SK-N-SH (cell line): Measurements from ENCODE around the gene ADAD2. TPM values are rescaled to one million over a fixed set of nuclear protein-coding genes. Genes with fewer than 3 reads are reported as not detected.

Experiments used
- CTCF ChIA-PET: fragments of 300-600, 350-600 bp; formaldehyde crosslinking; extraction: SDS; loops from one replicate; lab custom pipeline; 2021; lab: Yijun Ruan, JAX
- POLR2A ChIA-PET: fragments of 350-600 bp; sonication (Branson Sonifier 250); formaldehyde crosslinking; extraction: SDS; loops from one replicate; lab custom pipeline; 2020; ENCODE audit warnings: antibody characterized with exemption, inconsistent platforms; lab: Yijun Ruan, JAX
- DNase-seq: peaks from one replicate; pipeline ENCODE4 v3.0.0; 2012
- H2AFZ ChIP-seq: fragments of 200-600 bp; sonication (generic); 2 replicates; pipeline ENCODE4 v1.8.1; 2016; ENCODE audit warnings: antibody characterized with exemption, mild to moderate bottlenecking, low read depth
- H3F3A ChIP-seq: fragments of 200-600 bp; sonication (generic); replicated peaks from 2 replicates; pipeline ENCODE3; 2016; ENCODE audit warnings: antibody characterized with exemption, mild to moderate bottlenecking; ENCODE audit not compliant: insufficient read depth
- H3K27ac ChIP-seq, 2 experiments: fragments of 200-500 bp in 1 of 2; fragments of 200-600 bp in 1 of 2; sonication (Bioruptor generic) in 1 of 2; sonication (generic), shearing (Covaris generic) in 1 of 2; 2 replicates each; pipeline versions ENCODE4 v1.5.1 to v1.6.1; 2014 to 2016; ENCODE audit warnings: low read depth in 2 of 2, inconsistent platforms in 1 of 2, low read length in 1 of 2, mild to moderate bottlenecking in 1 of 2, mixed read lengths in 1 of 2
- H3K27me3 ChIP-seq: fragments of 200-600 bp; sonication (generic), shearing (Covaris generic); 2 replicates; pipeline ENCODE4 v1.6.1; 2016; ENCODE audit warnings: mixed run types; ENCODE audit not compliant: insufficient read depth
- H3K36me3 ChIP-seq, 2 experiments: fragments of 200-500 bp in 1 of 2; fragments of 200-600 bp in 1 of 2; sonication (Bioruptor generic) in 1 of 2; sonication (generic) in 1 of 2; replicated peaks in 1 of 2; 2 replicates each; pipeline versions ENCODE3 to v1.5.1; 2014 to 2016; ENCODE audit warnings: low read length in 1 of 2, mild to moderate bottlenecking in 1 of 2; ENCODE audit not compliant: insufficient read depth in 2 of 2, control insufficient read depth in 1 of 2
- H3K4me1 ChIP-seq, 2 experiments: fragments of 200-500 bp in 1 of 2; fragments of 200-600 bp in 1 of 2; sonication (Bioruptor generic) in 1 of 2; sonication (generic), shearing (Covaris generic) in 1 of 2; 2 replicates each; pipeline versions ENCODE4 v1.5.1 to v1.6.1; 2014 to 2016; ENCODE audit warnings: low read depth in 1 of 2, low read length in 1 of 2, mixed run types in 1 of 2; ENCODE audit not compliant: insufficient read depth in 2 of 2, control insufficient read depth in 1 of 2
- H3K4me2 ChIP-seq: fragments of 200-600 bp; sonication (generic), shearing (Covaris generic); 2 replicates; pipeline ENCODE4 v1.6.1; 2017; ENCODE audit warnings: mixed run types
- H3K4me3 ChIP-seq, 2 experiments: fragments of 200-500 bp in 1 of 2; fragments of 200-600 bp in 1 of 2; sonication (Bioruptor generic) in 1 of 2; sonication (generic), shearing (Covaris generic) in 1 of 2; 2 replicates each; pipeline versions ENCODE4 v1.5.1 to v1.8.1; 2014 to 2016; ENCODE audit warnings: low read depth in 2 of 2, inconsistent platforms in 1 of 2, low read length in 1 of 2, mild to moderate bottlenecking in 1 of 2, mixed read lengths in 1 of 2, moderate library complexity in 1 of 2
- H3K79me2 ChIP-seq: fragments of 200-600 bp; sonication (generic); 2 replicates; pipeline ENCODE4 v1.8.1; 2017; ENCODE audit warnings: mild to moderate bottlenecking; ENCODE audit not compliant: insufficient read depth
- H3K9ac ChIP-seq: fragments of 200-600 bp; sonication (generic); 2 replicates; pipeline ENCODE4 v1.6.1; 2017; ENCODE audit warnings: mixed run types
- H3K9me2 ChIP-seq: fragments of 200-600 bp; sonication (generic); 2 replicates; pipeline ENCODE4 v1.6.1; 2017; ENCODE audit warnings: mixed run types
- H3K9me3 ChIP-seq: fragments of 200-600 bp; sonication (generic); 2 replicates; pipeline ENCODE4 v1.6.1; 2017; ENCODE audit warnings: mixed run types, mild to moderate bottlenecking, moderate library complexity
- H4K20me1 ChIP-seq: fragments of 200-600 bp; sonication (generic); 2 replicates; pipeline ENCODE4 v1.6.1; 2017; ENCODE audit warnings: mild to moderate bottlenecking, mixed run types; ENCODE audit not compliant: insufficient read depth
- CHD2 ChIP-seq: fragments of 150-350 bp; IDR thresholded peaks from 2 replicates; pipeline ENCODE4 v1.6.1; 2018; ENCODE audit warnings: low read length; ENCODE audit not compliant: partially characterized antibody
- ELF1 ChIP-seq: IDR thresholded peaks from 2 replicates; pipeline ENCODE4 v1.4.0; 2012
- EP300 ChIP-seq, 2 experiments: IDR thresholded peaks; 2 replicates each; pipeline versions ENCODE4 v1.4.0 to v1.6.1; 2012; ENCODE audit warnings: borderline replicate concordance in 1 of 2, low read depth in 1 of 2, low read length in 1 of 2
- GABPA ChIP-seq: IDR thresholded peaks from 2 replicates; pipeline ENCODE4 v1.4.0; 2012; ENCODE audit warnings: low read depth, mild to moderate bottlenecking
- JUND ChIP-seq: IDR thresholded peaks from 2 replicates; pipeline ENCODE4 v1.4.0; 2012
- MEF2A ChIP-seq: IDR thresholded peaks from 2 replicates; pipeline ENCODE4 v1.4.0; 2012; ENCODE audit warnings: low read depth, borderline replicate concordance
- NFIC ChIP-seq: IDR thresholded peaks from 2 replicates; pipeline ENCODE4 v1.4.0; 2012; ENCODE audit warnings: borderline replicate concordance
- NRF1 ChIP-seq: IDR thresholded peaks from 2 replicates; pipeline ENCODE4 v1.6.1; 2012; ENCODE audit warnings: low read depth, mild to moderate bottlenecking, low read length
- POLR2AphosphoS5 ChIP-seq: IDR thresholded peaks from 2 replicates; pipeline ENCODE4 v1.6.1; 2012; ENCODE audit warnings: low read depth, low read length
- RXRA ChIP-seq: IDR thresholded peaks from 2 replicates; pipeline ENCODE4 v1.4.0; 2012; ENCODE audit warnings: low read depth, mild to moderate bottlenecking, borderline replicate concordance
- SMC3 ChIP-seq: IDR thresholded peaks from 2 replicates; pipeline ENCODE4 v1.6.1; 2012; ENCODE audit warnings: low read depth, low read length, improper control_type of control experiment
- TAF1 ChIP-seq: IDR thresholded peaks from 2 replicates; pipeline ENCODE4 v1.6.1; 2012; ENCODE audit warnings: low read depth, mild to moderate bottlenecking, low read length, moderate library complexity, borderline replicate concordance
- TEAD4 ChIP-seq: IDR thresholded peaks from 2 replicates; pipeline ENCODE4 v1.4.0; 2012; ENCODE audit warnings: mild to moderate bottlenecking, borderline replicate concordance; ENCODE audit not compliant: insufficient read depth
- WGBS: methylation state at CpG from one replicate; pipeline ENCODE4 v1.1.6; 2017; ENCODE audit warnings: low lambda C conversion rate; 5-methylcytosine and 5-hydroxymethylcytosine counted together
- polyA plus RNA-seq, 3 experiments: library from polyadenylated mRNA; depleted of rRNA; stranded (reverse); fragments of >200 nt; gene quantifications; 2 replicates each; pipeline ENCODE4 v1.2.3, GENCODE V29; 2012
- TF ChIP-seq, protein P1 (sequence below): IDR thresholded peaks from 2 replicates; pipeline ENCODE4; 2012
- TF ChIP-seq, protein P2 (sequence below): IDR thresholded peaks from 2 replicates; pipeline ENCODE4 v1.4.0; 2012; ENCODE audit warnings: low read depth, borderline replicate concordance
- TF ChIP-seq, protein P3 (sequence below): IDR thresholded peaks from 2 replicates; pipeline ENCODE4 v1.4.0; 2012; ENCODE audit warnings: low read depth
- TF ChIP-seq, protein P4 (sequence below): IDR thresholded peaks from 2 replicates; pipeline ENCODE4 v1.6.1; 2012; ENCODE audit warnings: mild to moderate bottlenecking, low read depth, low read length, moderate library complexity

The ADAD2 gene
- polyA plus RNA-seq, 1 of the 3 experiments (the other 2 are of a cell fraction): not detected

DNA sequence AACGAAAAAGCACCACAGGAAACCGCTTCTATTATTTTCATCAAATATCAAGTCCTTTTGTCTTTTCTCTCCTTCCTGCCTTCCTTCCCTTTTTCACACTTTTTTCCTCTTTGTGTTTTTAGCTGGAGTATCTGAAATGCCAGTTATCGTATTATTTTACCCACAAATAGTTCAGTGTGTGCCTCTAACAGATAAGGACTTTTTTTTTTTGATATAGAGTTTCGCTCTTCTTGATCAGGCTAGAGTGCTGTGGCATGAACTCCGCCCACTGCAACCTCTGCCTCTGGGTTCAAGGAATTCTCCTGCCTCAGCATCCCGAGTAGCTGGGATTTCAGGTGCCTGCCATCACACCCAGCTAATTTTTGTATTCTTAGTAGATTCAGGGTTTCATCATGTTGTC lies 35.2 kb upstream of the ADAD2 start:
- H3K4me3 ChIP-seq: no peak overlapping the region
- H2AFZ ChIP-seq: no peak overlapping the region
- H3K79me2 ChIP-seq: no peaks in the 10 kb centered on the region
- CTCF ChIA-PET: interaction anchor here (1.2 to 2.2 kb wide), 2 partner anchors 18 to 31 kb away, joined by 4 to 6 read pairs; partner anchors contain the start of gene TAF1C
- H3K9ac ChIP-seq: no peak overlapping the region
- no peak overlapping the region for H3K27ac ChIP-seq
- no peaks in the 10 kb centered on the region for H4K20me1 ChIP-seq
- H3K36me3 ChIP-seq: no peaks in the 10 kb centered on the region
- 76% methylated on average over 6 of the region's 6 CpGs for WGBS
- H3F3A ChIP-seq: peaks cover 3% of the 10 kb centered on the region
- peaks cover 0 to 2% of the 10 kb centered on the region in 2 experiments; a peak in 1 of 4 replicates for H3K4me1 ChIP-seq
- DNase-seq: no peak
- TF ChIP-seq, protein P1, sequence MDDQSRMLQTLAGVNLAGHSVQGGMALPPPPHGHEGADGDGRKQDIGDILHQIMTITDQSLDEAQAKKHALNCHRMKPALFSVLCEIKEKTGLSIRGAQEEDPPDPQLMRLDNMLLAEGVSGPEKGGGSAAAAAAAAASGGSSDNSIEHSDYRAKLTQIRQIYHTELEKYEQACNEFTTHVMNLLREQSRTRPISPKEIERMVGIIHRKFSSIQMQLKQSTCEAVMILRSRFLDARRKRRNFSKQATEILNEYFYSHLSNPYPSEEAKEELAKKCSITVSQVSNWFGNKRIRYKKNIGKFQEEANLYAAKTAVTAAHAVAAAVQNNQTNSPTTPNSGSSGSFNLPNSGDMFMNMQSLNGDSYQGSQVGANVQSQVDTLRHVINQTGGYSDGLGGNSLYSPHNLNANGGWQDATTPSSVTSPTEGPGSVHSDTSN: no peak
- TF ChIP-seq GABPA: no peak
- no peak for TF ChIP-seq MEF2A
- TF ChIP-seq, protein P2, sequence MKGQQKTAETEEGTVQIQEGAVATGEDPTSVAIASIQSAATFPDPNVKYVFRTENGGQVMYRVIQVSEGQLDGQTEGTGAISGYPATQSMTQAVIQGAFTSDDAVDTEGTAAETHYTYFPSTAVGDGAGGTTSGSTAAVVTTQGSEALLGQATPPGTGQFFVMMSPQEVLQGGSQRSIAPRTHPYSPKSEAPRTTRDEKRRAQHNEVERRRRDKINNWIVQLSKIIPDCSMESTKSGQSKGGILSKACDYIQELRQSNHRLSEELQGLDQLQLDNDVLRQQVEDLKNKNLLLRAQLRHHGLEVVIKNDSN: no peak
- TF ChIP-seq RXRA: no peak
- TF ChIP-seq NFIC: no peak
- TF ChIP-seq, protein P3, sequence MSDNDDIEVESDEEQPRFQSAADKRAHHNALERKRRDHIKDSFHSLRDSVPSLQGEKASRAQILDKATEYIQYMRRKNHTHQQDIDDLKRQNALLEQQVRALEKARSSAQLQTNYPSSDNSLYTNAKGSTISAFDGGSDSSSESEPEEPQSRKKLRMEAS: no peak
- no peak for TF ChIP-seq EP300 (IDR thresholded peaks at IDR 0.05; ENCODE audit: borderline replicate concordance in 1 of 2, low read depth in 1 of 2, low read length in 1 of 2)
- no peak for TF ChIP-seq SMC3
- no peak for TF ChIP-seq JUND
- TF ChIP-seq, protein P4, sequence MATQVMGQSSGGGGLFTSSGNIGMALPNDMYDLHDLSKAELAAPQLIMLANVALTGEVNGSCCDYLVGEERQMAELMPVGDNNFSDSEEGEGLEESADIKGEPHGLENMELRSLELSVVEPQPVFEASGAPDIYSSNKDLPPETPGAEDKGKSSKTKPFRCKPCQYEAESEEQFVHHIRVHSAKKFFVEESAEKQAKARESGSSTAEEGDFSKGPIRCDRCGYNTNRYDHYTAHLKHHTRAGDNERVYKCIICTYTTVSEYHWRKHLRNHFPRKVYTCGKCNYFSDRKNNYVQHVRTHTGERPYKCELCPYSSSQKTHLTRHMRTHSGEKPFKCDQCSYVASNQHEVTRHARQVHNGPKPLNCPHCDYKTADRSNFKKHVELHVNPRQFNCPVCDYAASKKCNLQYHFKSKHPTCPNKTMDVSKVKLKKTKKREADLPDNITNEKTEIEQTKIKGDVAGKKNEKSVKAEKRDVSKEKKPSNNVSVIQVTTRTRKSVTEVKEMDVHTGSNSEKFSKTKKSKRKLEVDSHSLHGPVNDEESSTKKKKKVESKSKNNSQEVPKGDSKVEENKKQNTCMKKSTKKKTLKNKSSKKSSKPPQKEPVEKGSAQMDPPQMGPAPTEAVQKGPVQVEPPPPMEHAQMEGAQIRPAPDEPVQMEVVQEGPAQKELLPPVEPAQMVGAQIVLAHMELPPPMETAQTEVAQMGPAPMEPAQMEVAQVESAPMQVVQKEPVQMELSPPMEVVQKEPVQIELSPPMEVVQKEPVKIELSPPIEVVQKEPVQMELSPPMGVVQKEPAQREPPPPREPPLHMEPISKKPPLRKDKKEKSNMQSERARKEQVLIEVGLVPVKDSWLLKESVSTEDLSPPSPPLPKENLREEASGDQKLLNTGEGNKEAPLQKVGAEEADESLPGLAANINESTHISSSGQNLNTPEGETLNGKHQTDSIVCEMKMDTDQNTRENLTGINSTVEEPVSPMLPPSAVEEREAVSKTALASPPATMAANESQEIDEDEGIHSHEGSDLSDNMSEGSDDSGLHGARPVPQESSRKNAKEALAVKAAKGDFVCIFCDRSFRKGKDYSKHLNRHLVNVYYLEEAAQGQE: no peak
- no peak for TF ChIP-seq CHD2
- TF ChIP-seq, all 33 proteins: peak for 0
- POLR2A ChIA-PET: no interaction called here
- no peaks in the 10 kb centered on the region for H3K9me2 ChIP-seq
- no peaks in the 10 kb centered on the region for H3K9me3 ChIP-seq
- no peaks in the 10 kb centered on the region for H3K27me3 ChIP-seq
- no peak overlapping the region for H3K4me2 ChIP-seq

DNA sequence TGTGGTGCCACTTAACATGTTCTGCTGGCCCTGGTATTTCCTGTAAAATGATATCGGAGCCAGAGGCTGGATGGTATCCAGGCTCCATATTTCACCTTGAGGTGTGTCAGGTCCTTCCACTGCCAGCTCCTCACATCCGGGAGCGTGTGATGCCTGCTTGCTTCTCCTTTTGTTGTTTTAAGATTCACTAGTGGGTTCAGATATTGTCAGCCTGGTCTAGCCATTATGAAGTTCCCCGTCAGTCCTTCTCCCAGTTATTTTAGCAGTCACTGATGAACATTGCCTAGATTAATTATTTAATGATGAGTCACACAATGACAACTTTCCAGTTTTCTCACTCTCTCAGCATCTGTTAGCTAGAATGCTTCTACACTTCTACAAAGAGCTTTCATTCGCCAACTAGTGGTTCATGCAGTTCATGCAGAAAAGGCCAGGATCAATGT lies 34.6 kb upstream of the ADAD2 start:
- Histone ChIP-seq H3K4me2 (no peak overlapping the region), H3K4me3 (no peak overlapping the region), H3K27me3 (no peaks in the 10 kb centered on the region), H3K79me2 (no peaks in the 10 kb centered on the region), H2AFZ (no peak overlapping the region), H3K4me1 (peaks cover 0 to 2% of the 10 kb centered on the region in 2 experiments; a peak in 1 of 4 replicates), H3K9me2 (no peaks in the 10 kb centered on the region), H4K20me1 (no peaks in the 10 kb centered on the region), H3K9ac (no peak overlapping the region), H3F3A (peaks cover 3% of the 10 kb centered on the region), H3K9me3 (no peaks in the 10 kb centered on the region), H3K36me3 (no peaks in the 10 kb centered on the region), H3K27ac (no peak overlapping the region)
- DNase-seq: no peak
- ChIA-PET CTCF (interaction anchor here (0.6 to 2.2 kb wide), 4 partner anchors 9 to 50 kb away, joined by 3 to 6 read pairs (median 4); partner anchors contain the start of gene TAF1C), POLR2A (no interaction called here)
- 58% methylated on average over 5 of the region's 5 CpGs for WGBS
- TF ChIP-seq POLR2AphosphoS5 (no peak), NRF1 (no peak), TAF1 (no peak), NFIC (no peak), JUND (no peak), EP300 (IDR thresholded peaks at IDR 0.05; ENCODE audit: borderline replicate concordance in 1 of 2, low read depth in 1 of 2, low read length in 1 of 2) (no peak), TEAD4 (no peak), ELF1 (no peak)
- TF ChIP-seq, protein P4: no peak
